GM23338 (cell line): Measurements from ENCODE around the gene SIL1. TPM values are rescaled to one million over a fixed set of nuclear protein-coding genes. Genes with fewer than 3 reads are reported as not detected.

ENCODE experiments used
- ATAC-seq: fragments of 200-7000 bp; cut with Tn5 transposase; 3 replicates; pipeline ENCODE4 v1.9.1; 2020
- DNase-seq: peaks from one replicate; pipeline ENCODE4 v3.0.0-alpha.2; 2015; ENCODE audit warnings: low spot score
- H2AFZ ChIP-seq: fragments of 200-600 bp; sonication (generic); 2 replicates; pipeline ENCODE4 v1.8.0; 2016; ENCODE audit warnings: antibody characterized with exemption, mild to moderate bottlenecking, moderate library complexity
- H3F3A ChIP-seq: fragments of 200-600 bp; sonication (generic); replicated peaks from 2 replicates; pipeline ENCODE4 v1.8.0; 2017; ENCODE audit warnings: antibody characterized with exemption, mixed run types, low read depth
- H3K27ac ChIP-seq: fragments of 200-600 bp; sonication (generic); 2 replicates; pipeline ENCODE4 v1.6.1; 2016; ENCODE audit warnings: low read depth
- H3K27me3 ChIP-seq: fragments of 200-600 bp; sonication (generic); 2 replicates; pipeline ENCODE4 v1.8.0; 2016; ENCODE audit warnings: mild to moderate bottlenecking, mixed run types, moderate library complexity; ENCODE audit not compliant: insufficient read depth
- H3K36me3 ChIP-seq: fragments of 200-600 bp; sonication (generic); 2 replicates; pipeline ENCODE4 v1.8.0; 2016; ENCODE audit warnings: mild to moderate bottlenecking; ENCODE audit not compliant: insufficient read depth
- H3K4me1 ChIP-seq: fragments of 200-600 bp; sonication (generic); 2 replicates; pipeline ENCODE4 v1.8.0; 2016; ENCODE audit warnings: mild to moderate bottlenecking, moderate library complexity; ENCODE audit not compliant: insufficient read depth
- H3K4me2 ChIP-seq: fragments of 200-600 bp; sonication (generic); 2 replicates; pipeline ENCODE4 v1.7.1; 2017; ENCODE audit warnings: mixed run types
- H3K4me3 ChIP-seq: fragments of 200-600 bp; sonication (generic); 2 replicates; pipeline ENCODE4 v1.6.1; 2016; ENCODE audit warnings: mixed run types
- H3K79me2 ChIP-seq: fragments of 200-600 bp; sonication (generic); replicated peaks from 2 replicates; pipeline ENCODE4 v1.8.0; 2017; ENCODE audit warnings: mild to moderate bottlenecking; ENCODE audit not compliant: insufficient read depth
- H3K9me2 ChIP-seq: fragments of 200-600 bp; sonication (generic); 2 replicates; pipeline ENCODE4 v1.8.0; 2017; ENCODE audit not compliant: insufficient read depth
- H4K20me1 ChIP-seq: fragments of 200-600 bp; sonication (generic); replicated peaks from 2 replicates; pipeline ENCODE4 v1.8.0; 2017; ENCODE audit warnings: mild to moderate bottlenecking; ENCODE audit not compliant: insufficient read depth
- H3K27ac Mint-ChIP-seq: 2 replicates; pipeline ENCODE4 v1.8.0; 2020; ENCODE audit warnings: inconsistent platforms, mild to moderate bottlenecking, moderate library complexity, mixed read lengths
- H3K27me3 Mint-ChIP-seq: 3 replicates; pipeline ENCODE4 v1.8.0; 2022; ENCODE audit warnings: low read depth, mild to moderate bottlenecking, moderate library complexity, mixed read lengths, inconsistent platforms; ENCODE audit not compliant: insufficient read depth, poor library complexity
- H3K36me3 Mint-ChIP-seq: 3 replicates; pipeline ENCODE4 v1.8.0; 2021; ENCODE audit warnings: low read depth, mild to moderate bottlenecking, inconsistent platforms, moderate library complexity, mixed read lengths
- H3K4me1 Mint-ChIP-seq: 3 replicates; pipeline ENCODE4 v1.8.0; 2020; ENCODE audit warnings: mild to moderate bottlenecking, inconsistent platforms, mixed read lengths
- H3K4me3 Mint-ChIP-seq: 3 replicates; pipeline ENCODE4 v1.8.0; 2021; ENCODE audit warnings: moderate library complexity, mild to moderate bottlenecking, inconsistent platforms, mixed read lengths
- H3K9me3 Mint-ChIP-seq: 3 replicates; pipeline ENCODE4 v1.8.0; 2020; ENCODE audit warnings: moderate library complexity, mild to moderate bottlenecking, inconsistent platforms, mixed read lengths
- CREB1 ChIP-seq: fragments of 250-450 bp; sonication (Bioruptor Pico); IDR thresholded peaks from 2 replicates; pipeline ENCODE4 v1.5.0; 2020; ENCODE audit warnings: low read depth, mild to moderate bottlenecking, moderate library complexity
- EZH2 ChIP-seq: fragments of 200-600 bp; sonication (generic); IDR thresholded peaks from one replicate; pipeline ENCODE4 v1.8.0; 2017; ENCODE audit warnings: antibody characterized with exemption, mild to moderate bottlenecking, low read depth; ENCODE audit not compliant: unreplicated experiment
- EZH2phosphoT487 ChIP-seq: fragments of 200-600 bp; sonication (generic); IDR thresholded peaks from one replicate; pipeline ENCODE4 v1.8.1; 2018; ENCODE audit warnings: antibody characterized with exemption; ENCODE audit not compliant: unreplicated experiment
- JUNB ChIP-seq: IDR thresholded peaks from one replicate; pipeline ENCODE4 v1.6.1; 2016; ENCODE audit warnings: antibody characterized with exemption; ENCODE audit not compliant: unreplicated experiment
- POLR2AphosphoS5 ChIP-seq: IDR thresholded peaks from 2 replicates; pipeline ENCODE4 v1.6.1; 2016; ENCODE audit warnings: antibody characterized with exemption, low read depth
- ZNF114 ChIP-seq: fragments of 250-450 bp; sonication (Bioruptor Pico); IDR thresholded peaks from 2 replicates; pipeline ENCODE4 v1.5.0; 2020; ENCODE audit warnings: mild to moderate bottlenecking, moderate library complexity
- ZNF462 ChIP-seq: fragments of 250-450 bp; sonication (Bioruptor Pico); IDR thresholded peaks from 2 replicates; pipeline ENCODE4 v1.5.0; 2020; ENCODE audit warnings: mild to moderate bottlenecking, moderate library complexity
- polyA plus RNA-seq: library from polyadenylated mRNA; unstranded; fragments of >200 nt; fragmentation: Nextera tagmentation; extraction: Ambion mirVana; gene quantifications from 2 replicates; pipeline ENCODE4 v1.2.1, GENCODE V29; 2016
- total RNA-seq: library from RNA; depleted of rRNA; stranded (reverse); fragments of >200 nt; shearing (Covaris generic); gene quantifications from 2 replicates; pipeline ENCODE4 v1.2.3, GENCODE V29; 2014
- TF ChIP-seq, protein P1 (sequence below), 2 experiments: fragments of 200-600 bp in 1 of 2; sonication (generic) in 1 of 2; conservative IDR thresholded peaks; 2 replicates each; pipeline versions ENCODE4 v1.5.1 to v1.6.1; 2016 to 2017; ENCODE audit warnings: antibody characterized with exemption in 2 of 2, low read depth in 2 of 2, mild to moderate bottlenecking in 2 of 2, moderate library complexity in 1 of 2
- TF ChIP-seq, protein P2 (sequence below): IDR thresholded peaks from 2 replicates; pipeline ENCODE4 v1.6.1; 2016; ENCODE audit warnings: antibody characterized with exemption
- TF ChIP-seq, protein P3 (sequence below): IDR thresholded peaks from one replicate; pipeline ENCODE4 v1.6.1; 2018; ENCODE audit warnings: antibody characterized with exemption; ENCODE audit not compliant: unreplicated experiment

The SIL1 gene
- total and polyA plus RNA-seq, 2 experiments from 2014 or later, result 5.5 to 5.9 TPM

GRCh38 chr5:139049780-139050179 is 148.4 kb downstream of the SIL1 start (continued):
- TF ChIP-seq ZNF462 (CRISPR knock-in tag) (no peak), JUNB (no peak)
- TF ChIP-seq, protein P1, sequence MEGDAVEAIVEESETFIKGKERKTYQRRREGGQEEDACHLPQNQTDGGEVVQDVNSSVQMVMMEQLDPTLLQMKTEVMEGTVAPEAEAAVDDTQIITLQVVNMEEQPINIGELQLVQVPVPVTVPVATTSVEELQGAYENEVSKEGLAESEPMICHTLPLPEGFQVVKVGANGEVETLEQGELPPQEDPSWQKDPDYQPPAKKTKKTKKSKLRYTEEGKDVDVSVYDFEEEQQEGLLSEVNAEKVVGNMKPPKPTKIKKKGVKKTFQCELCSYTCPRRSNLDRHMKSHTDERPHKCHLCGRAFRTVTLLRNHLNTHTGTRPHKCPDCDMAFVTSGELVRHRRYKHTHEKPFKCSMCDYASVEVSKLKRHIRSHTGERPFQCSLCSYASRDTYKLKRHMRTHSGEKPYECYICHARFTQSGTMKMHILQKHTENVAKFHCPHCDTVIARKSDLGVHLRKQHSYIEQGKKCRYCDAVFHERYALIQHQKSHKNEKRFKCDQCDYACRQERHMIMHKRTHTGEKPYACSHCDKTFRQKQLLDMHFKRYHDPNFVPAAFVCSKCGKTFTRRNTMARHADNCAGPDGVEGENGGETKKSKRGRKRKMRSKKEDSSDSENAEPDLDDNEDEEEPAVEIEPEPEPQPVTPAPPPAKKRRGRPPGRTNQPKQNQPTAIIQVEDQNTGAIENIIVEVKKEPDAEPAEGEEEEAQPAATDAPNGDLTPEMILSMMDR (conservative IDR thresholded peaks at IDR 0.05; ENCODE audit: low read depth in 2 of 2), result no peak

DNA sequence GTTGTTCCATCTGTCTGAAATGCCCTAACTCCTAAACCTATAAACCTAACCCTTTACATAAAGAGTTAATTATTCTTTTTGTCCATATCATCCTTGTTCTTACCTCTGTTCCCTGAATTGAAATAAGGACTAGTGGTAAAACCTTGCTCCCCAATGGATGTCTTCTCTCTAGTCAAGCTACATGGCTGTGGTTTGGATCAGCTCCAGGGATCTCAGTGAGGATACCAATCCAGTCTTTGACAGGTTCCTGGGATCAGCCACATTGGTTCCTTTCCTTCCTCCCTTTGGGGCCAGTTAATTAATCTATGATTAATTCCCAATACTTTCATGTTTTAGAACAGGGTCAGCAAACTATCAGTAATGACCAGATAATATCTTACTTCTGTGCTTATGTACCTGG is 151.6 kb downstream of the SIL1 start:
- no peak overlapping the region for H2AFZ ChIP-seq
- no peaks in the 10 kb centered on the region for H4K20me1 ChIP-seq
- no peak overlapping the region for H3K4me3 ChIP-seq
- H3K4me2 ChIP-seq, result no peak overlapping the region
- Mint-ChIP-seq H3K36me3 (no peaks in the 10 kb centered on the region), H3K9me3 (no peaks in the 10 kb centered on the region; the same call in 2 of the 3 replicates), H3K27ac (no peak overlapping the region), H3K27me3 (peaks cover 2% of the 10 kb centered on the region), H3K4me1 (peaks cover 11% of the 10 kb centered on the region), H3K4me3 (no peak overlapping the region)
- DNase-seq (no peak), ATAC-seq (no peak)
- no peaks in the 10 kb centered on the region for H3K36me3 ChIP-seq
- H3K4me1 ChIP-seq, result peaks cover 11% of the 10 kb centered on the region; the same call in 1 of the 2 replicates
- H3K27me3 ChIP-seq, result no peaks in the 10 kb centered on the region
- no peaks in the 10 kb centered on the region; the same call in 1 of the 2 replicates for H3K9me2 ChIP-seq
- H3K27ac ChIP-seq, result no peak overlapping the region
- H3F3A ChIP-seq, result no peaks in the 10 kb centered on the region
- no peaks in the 10 kb centered on the region for H3K79me2 ChIP-seq
- TF ChIP-seq EZH2phosphoT487 (no peak), CREB1 (CRISPR knock-in tag) (no peak), EZH2 (no peak), ZNF114 (CRISPR knock-in tag) (no peak), POLR2AphosphoS5 (no peak)
- TF ChIP-seq, protein P2, sequence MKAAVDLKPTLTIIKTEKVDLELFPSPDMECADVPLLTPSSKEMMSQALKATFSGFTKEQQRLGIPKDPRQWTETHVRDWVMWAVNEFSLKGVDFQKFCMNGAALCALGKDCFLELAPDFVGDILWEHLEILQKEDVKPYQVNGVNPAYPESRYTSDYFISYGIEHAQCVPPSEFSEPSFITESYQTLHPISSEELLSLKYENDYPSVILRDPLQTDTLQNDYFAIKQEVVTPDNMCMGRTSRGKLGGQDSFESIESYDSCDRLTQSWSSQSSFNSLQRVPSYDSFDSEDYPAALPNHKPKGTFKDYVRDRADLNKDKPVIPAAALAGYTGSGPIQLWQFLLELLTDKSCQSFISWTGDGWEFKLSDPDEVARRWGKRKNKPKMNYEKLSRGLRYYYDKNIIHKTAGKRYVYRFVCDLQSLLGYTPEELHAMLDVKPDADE, result no peak
- TF ChIP-seq, protein P1 (conservative IDR thresholded peaks at IDR 0.05; ENCODE audit: low read depth in 2 of 2), result no peak
- TF ChIP-seq, protein P3, sequence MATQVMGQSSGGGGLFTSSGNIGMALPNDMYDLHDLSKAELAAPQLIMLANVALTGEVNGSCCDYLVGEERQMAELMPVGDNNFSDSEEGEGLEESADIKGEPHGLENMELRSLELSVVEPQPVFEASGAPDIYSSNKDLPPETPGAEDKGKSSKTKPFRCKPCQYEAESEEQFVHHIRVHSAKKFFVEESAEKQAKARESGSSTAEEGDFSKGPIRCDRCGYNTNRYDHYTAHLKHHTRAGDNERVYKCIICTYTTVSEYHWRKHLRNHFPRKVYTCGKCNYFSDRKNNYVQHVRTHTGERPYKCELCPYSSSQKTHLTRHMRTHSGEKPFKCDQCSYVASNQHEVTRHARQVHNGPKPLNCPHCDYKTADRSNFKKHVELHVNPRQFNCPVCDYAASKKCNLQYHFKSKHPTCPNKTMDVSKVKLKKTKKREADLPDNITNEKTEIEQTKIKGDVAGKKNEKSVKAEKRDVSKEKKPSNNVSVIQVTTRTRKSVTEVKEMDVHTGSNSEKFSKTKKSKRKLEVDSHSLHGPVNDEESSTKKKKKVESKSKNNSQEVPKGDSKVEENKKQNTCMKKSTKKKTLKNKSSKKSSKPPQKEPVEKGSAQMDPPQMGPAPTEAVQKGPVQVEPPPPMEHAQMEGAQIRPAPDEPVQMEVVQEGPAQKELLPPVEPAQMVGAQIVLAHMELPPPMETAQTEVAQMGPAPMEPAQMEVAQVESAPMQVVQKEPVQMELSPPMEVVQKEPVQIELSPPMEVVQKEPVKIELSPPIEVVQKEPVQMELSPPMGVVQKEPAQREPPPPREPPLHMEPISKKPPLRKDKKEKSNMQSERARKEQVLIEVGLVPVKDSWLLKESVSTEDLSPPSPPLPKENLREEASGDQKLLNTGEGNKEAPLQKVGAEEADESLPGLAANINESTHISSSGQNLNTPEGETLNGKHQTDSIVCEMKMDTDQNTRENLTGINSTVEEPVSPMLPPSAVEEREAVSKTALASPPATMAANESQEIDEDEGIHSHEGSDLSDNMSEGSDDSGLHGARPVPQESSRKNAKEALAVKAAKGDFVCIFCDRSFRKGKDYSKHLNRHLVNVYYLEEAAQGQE, result no peak
